ENCODE measurements around the gene LRFN2. TPM values are rescaled to one million over a fixed set of nuclear protein-coding genes. Genes with fewer than 3 reads are reported as not detected.

The LRFN2 gene
- total RNA-seq, 4 donors from 2014 or later, result 0.18 to 2.2 (median 0.34) TPM

GRCh38 chr6:40597301-40597700 is 10.1 kb upstream of the LRFN2 start:
- peaks cover 0 to 87% (median 1%) of the 10 kb centered on the region in 4 donors for H3K27me3 ChIP-seq
- intact Hi-C loops (cut with DNase I), result no loop called here
- H3K27ac ChIP-seq, result no peak overlapping the region
- TF ChIP-seq CTCF (IDR thresholded peaks at IDR 0.05) (no peak), POLR2A (IDR thresholded peaks at IDR 0.05) (no peak)
- 57 to 63% methylated on average over 3 of the region's 3 CpGs for WGBS, 2 donors
- no peaks in the 10 kb centered on the region for H3K36me3 ChIP-seq
- no peaks in the 10 kb centered on the region for H3K4me1 ChIP-seq
- H3K9me3 ChIP-seq, result no peaks in the 10 kb centered on the region
- H3K4me3 ChIP-seq, result no peak overlapping the region
- no peak for DNase-seq

- Histone ChIP-seq H3K4me3 (no peak overlapping the region), H3K36me3 (no peaks in the 10 kb centered on the region), H3K27ac (no peak overlapping the region), H3K4me1 (peaks cover 14 to 32% (median 16%) of the 10 kb centered on the region in 3 donors), H3K9me3 (no peaks in the 10 kb centered on the region), H3K27me3 (peaks cover 0 to 78% (median 0%) of the 10 kb centered on the region in 4 donors)
- WGBS, 2 donors, result 60 to 63% methylated on average over 4 to 6 of the region's 7 CpGs
- intact Hi-C loops (cut with DNase I), result loop anchor here (10.0 kb wide), 1 partner anchor 254 kb away; no protein-coding TSS in a partner anchor
- TF ChIP-seq POLR2A (IDR thresholded peaks at IDR 0.05) (no peak), CTCF (IDR thresholded peaks at IDR 0.05) (no peak)
- DNase-seq, result no peak
Measured at GRCh38 chr6:40588480-40588879, 1.3 kb upstream of the LRFN2 start.

GRCh38 chr6:40588070-40588384 is 863 bp upstream of the LRFN2 start:
- Histone ChIP-seq H3K36me3 (no peaks in the 10 kb centered on the region), H3K4me3 (peak overlapping the region; percentile 42 to 71 (median 51)), H3K27me3 (peaks cover 0 to 82% (median 0%) of the 10 kb centered on the region in 4 donors), H3K27ac (no peak overlapping the region), H3K4me1 (peaks cover 14 to 32% (median 16%) of the 10 kb centered on the region in 3 donors), H3K9me3 (no peaks in the 10 kb centered on the region)
- 14 to 22% methylated on average over 8 of the region's 11 CpGs for WGBS, 2 donors
- intact Hi-C loops (cut with DNase I), result loop anchor here (10.0 kb wide), 1 partner anchor 253 kb away; no protein-coding TSS in a partner anchor
- TF ChIP-seq POLR2A (IDR thresholded peaks at IDR 0.05), result no peak
- peak in 1 of 6 experiments; percentile 30 for TF ChIP-seq CTCF (IDR thresholded peaks at IDR 0.05)
- DNase-seq, result no peak

DNA sequence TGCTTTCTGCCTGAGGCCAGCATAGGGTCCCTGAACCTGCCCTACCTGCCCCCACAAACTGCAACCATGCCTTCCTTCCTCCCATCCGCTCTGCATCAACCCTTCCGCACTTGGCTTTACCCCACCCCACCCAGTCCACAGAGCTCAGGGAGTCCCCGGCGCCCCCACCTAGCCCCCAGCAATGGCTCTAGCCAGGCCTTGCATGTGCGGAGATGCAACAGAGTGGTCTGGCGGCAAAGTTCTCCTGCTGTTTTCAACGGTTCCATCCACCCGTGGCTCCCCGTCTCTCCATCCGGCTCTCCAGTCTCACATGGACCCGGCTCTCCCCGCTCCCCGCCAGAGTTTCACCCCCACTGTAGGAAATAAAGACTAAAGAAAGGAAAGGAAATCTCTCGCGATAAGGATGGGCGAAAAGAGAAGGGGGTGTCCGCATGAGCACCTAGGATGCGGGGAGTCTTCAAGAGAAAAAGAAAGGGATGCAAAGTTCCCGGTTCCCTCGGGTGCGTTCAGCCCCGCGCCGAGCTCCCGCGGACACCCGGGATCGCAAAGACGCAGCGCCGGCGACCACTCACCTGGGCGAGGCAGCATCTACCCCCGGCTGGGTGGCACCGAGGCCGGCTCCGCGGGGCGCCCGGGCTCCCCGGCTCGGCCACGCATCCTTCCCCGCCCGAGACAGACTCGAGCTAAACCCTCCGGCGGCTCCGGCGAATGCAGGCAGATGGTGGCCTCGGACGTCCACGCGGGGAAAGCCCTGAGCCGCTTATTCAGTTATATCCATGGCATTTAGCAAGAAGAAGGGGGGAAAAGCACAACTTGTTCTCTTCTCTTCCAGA is 579 bp downstream of the LRFN2 start:
- 12 to 17% methylated on average over 14 to 16 of the region's 55 CpGs for WGBS, 2 donors
- H3K4me3 ChIP-seq, result peak overlapping the region; percentile 42 to 71 (median 51)
- H3K4me1 ChIP-seq, result peaks cover 14 to 37% (median 16%) of the 10 kb centered on the region in 3 donors
- peaks cover 0 to 82% (median 0%) of the 10 kb centered on the region in 4 donors for H3K27me3 ChIP-seq
- no peak overlapping the region for H3K27ac ChIP-seq
- intact Hi-C loops (cut with DNase I), result loop anchor here (10.0 kb wide), 1 partner anchor 252 kb away; no protein-coding TSS in a partner anchor
- no peaks in the 10 kb centered on the region for H3K9me3 ChIP-seq
- H3K36me3 ChIP-seq, result no peaks in the 10 kb centered on the region
- no peak for TF ChIP-seq POLR2A (IDR thresholded peaks at IDR 0.05)
- TF ChIP-seq CTCF (IDR thresholded peaks at IDR 0.05), result no peak
- DNase-seq, result no peak

DNA sequence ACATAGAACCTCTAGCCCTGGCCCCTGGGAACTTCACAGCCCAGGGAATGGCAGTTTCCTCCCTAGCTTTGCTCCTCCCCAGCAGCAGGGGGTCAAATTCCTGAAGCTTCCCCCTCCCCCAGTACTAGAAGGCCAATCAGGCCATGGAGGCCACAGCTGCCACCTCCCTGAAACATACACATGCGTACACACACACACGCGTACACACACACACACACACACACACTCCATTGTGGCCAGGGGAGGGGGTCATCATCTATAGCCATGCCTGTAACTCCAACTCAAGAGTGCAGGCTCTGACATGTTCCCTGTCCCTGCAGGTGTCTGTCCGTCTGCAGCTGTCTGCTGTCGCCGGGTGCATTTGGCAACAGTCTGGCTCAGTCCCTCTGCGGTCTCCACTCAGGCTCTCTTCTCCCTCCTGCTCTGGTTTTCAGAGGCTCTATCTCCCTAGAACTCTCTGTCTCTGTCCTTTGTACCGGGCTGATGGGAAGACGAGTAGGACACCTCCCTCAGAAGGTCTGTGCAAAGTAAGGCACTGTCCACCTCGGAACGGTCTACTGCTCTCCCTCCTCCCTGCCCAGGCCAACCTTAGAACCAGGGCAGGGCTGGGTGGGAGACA is 1.4 kb downstream of the LRFN2 start:
- Histone ChIP-seq H3K27me3 (peaks cover 0 to 76% (median 0%) of the 10 kb centered on the region in 4 donors), H3K4me3 (no peak overlapping the region), H3K36me3 (no peaks in the 10 kb centered on the region), H3K27ac (no peak overlapping the region), H3K9me3 (no peaks in the 10 kb centered on the region), H3K4me1 (peaks cover 14 to 43% (median 16%) of the 10 kb centered on the region in 3 donors)
- no peak for DNase-seq
- no peak for TF ChIP-seq CTCF (IDR thresholded peaks at IDR 0.05)
- TF ChIP-seq POLR2A (IDR thresholded peaks at IDR 0.05), result no peak
- 62 to 68% methylated on average over 6 to 11 of the region's 11 CpGs for WGBS, 2 donors
- intact Hi-C loops (cut with DNase I), result loop anchor here (10.0 kb wide), 1 partner anchor 251 kb away; no protein-coding TSS in a partner anchor
